GM12892 (cell line): ENCODE measurements around the gene RRP1B.

Experiments
- POLR2A ChIP-seq: IDR thresholded peaks from 2 replicates; pipeline ENCODE4 v1.6.1; 2011; ENCODE audit warnings: low read depth, low read length, control low read depth
- POLR2AphosphoS5 ChIP-seq: IDR thresholded peaks from 2 replicates; pipeline ENCODE4 v1.6.1; 2011; ENCODE audit warnings: low read depth, low read length, control low read depth
- TAF1 ChIP-seq: IDR thresholded peaks from 2 replicates; pipeline ENCODE4 v1.6.1; 2011; ENCODE audit warnings: low read depth, mild to moderate bottlenecking, control low read depth, low read length, borderline replicate concordance

- TF ChIP-seq POLR2A, result no peak
- no peak for TF ChIP-seq TAF1
- no peak for TF ChIP-seq POLR2AphosphoS5
These were observed 29.5 kb downstream of the RRP1B start for GRCh38 chr21:43688906-43689305.
